ENCODE results near the gene KDF1.

DNA sequence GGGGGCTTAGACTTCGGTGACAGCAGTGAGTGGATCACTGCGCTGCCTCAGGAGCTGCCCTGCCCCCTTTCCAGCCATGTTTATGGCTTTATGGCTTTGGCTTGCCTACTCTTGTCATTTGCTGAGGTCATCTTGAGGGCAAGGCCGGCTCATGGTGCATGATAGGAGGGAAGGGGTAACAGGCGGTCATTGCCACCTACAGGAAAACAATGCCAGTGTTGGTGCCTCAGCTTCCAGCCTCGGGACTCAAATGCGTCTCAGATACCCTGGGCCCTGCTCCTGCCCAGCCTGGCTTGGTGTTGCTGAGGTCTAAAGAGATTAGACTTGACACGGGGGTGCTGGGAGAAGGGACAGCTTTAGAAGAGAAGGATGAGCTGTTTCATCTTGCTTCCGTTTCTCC, 14.5 kb downstream of the KDF1 start:
- TF ChIP-seq POLR2AphosphoS5 (IDR thresholded peaks at IDR 0.05; ENCODE audit: low read depth, low read length) (no peak), POLR2A (IDR thresholded peaks at IDR 0.05; ENCODE audit: low read depth, low read length) (no peak; the same call in 1 of the 2 replicates), TAF1 (IDR thresholded peaks at IDR 0.05; ENCODE audit: borderline replicate concordance, low read depth, low read length) (no peak)

Measured in GM12892 (cell line).